K562 (cell line): ENCODE measurements around the gene TMEM234. TPM values are rescaled to one million over a fixed set of nuclear protein-coding genes. Genes with fewer than 3 reads are reported as not detected.

Source experiments
- ARID4B ChIP-seq: sonication (generic); formaldehyde crosslinking; IDR thresholded peaks from 2 replicates; pipeline ENCODE4 v1.8.0; 2022; ENCODE audit warnings: mild to moderate bottlenecking, missing genetic modification reagents
- CREM ChIP-seq: IDR thresholded peaks from 2 replicates; pipeline ENCODE4 v1.6.1; 2014; ENCODE audit warnings: antibody characterized with exemption, low read depth
- ETV1 ChIP-seq: fragments of 450-650 bp; conservative IDR thresholded peaks from 2 replicates; pipeline ENCODE4 v1.6.1; 2016; ENCODE audit warnings: missing genetic modification characterization, control low read depth, low read depth, missing compliant biosample characterization
- ETV5 ChIP-seq: sonication (generic); formaldehyde crosslinking; IDR thresholded peaks from 2 replicates; pipeline ENCODE4 v1.4.0; 2020; ENCODE audit warnings: low read depth, mild to moderate bottlenecking, missing genetic modification reagents
- GABPA ChIP-seq: fragments of 200-800 bp; sonication (Bioruptor generic); conservative IDR thresholded peaks from 2 replicates; pipeline ENCODE4 v1.6.1; 2016; ENCODE audit warnings: low read depth, missing genetic modification characterization, missing compliant biosample characterization
- MTA3 ChIP-seq: fragments of 450-650 bp; formaldehyde crosslinking; IDR thresholded peaks from 2 replicates; pipeline ENCODE4 v1.6.1; 2017; ENCODE audit warnings: mild to moderate bottlenecking, borderline replicate concordance
- PML ChIP-seq: IDR thresholded peaks from 2 replicates; pipeline ENCODE4 v1.6.1; 2012; ENCODE audit warnings: low read length, inconsistent platforms
- POLR2A ChIP-seq: fragments of 450-650 bp; conservative IDR thresholded peaks from 2 replicates; pipeline ENCODE4 v1.6.1; 2016
- POLR2AphosphoS2 ChIP-seq: IDR thresholded peaks from 2 replicates; pipeline ENCODE4 v1.6.1; 2012; ENCODE audit warnings: low read length, improper control_type of control experiment
- POLR2G ChIP-seq: fragments of 200-400 bp; formaldehyde crosslinking; IDR thresholded peaks from 2 replicates; pipeline ENCODE4 v1.6.1; 2017; ENCODE audit warnings: low read depth, mild to moderate bottlenecking, antibody characterized with exemption, low read length, moderate library complexity
- PRDM10 ChIP-seq: fragments of 450-650 bp; IDR thresholded peaks from 2 replicates; pipeline ENCODE4 v1.6.1; 2018; ENCODE audit not compliant: partially characterized antibody
- RAD21 ChIP-seq, 2 experiments: fragments of 250-450 bp in 1 of 2; fragments of 450-650 bp in 1 of 2; sonication (Bioruptor Pico) in 1 of 2; formaldehyde crosslinking in 1 of 2; IDR thresholded peaks in 1 of 2; conservative IDR thresholded peaks in 1 of 2; 2 replicates each; pipeline versions ENCODE4 v1.4.0 to v1.8.0; 2020 to 2022; ENCODE audit warnings: mild to moderate bottlenecking in 2 of 2, moderate library complexity in 1 of 2
- SETDB1 ChIP-seq: IDR thresholded peaks from one replicate; pipeline ENCODE4 v1.6.1; 2012; ENCODE audit warnings: low read length, control low read depth, inconsistent platforms
- SNIP1 ChIP-seq: fragments of 450-650 bp; IDR thresholded peaks from 2 replicates; pipeline ENCODE4 v1.7.1; 2017; ENCODE audit warnings: low read depth, mild to moderate bottlenecking
- SRF ChIP-seq, 2 experiments: fragments of 250-450, 450-650 bp in 1 of 2; sonication (Bioruptor Pico) in 1 of 2; sonication (generic) in 1 of 2; formaldehyde crosslinking; IDR thresholded peaks; 2 replicates each; pipeline versions ENCODE4 v1.5.0 to v1.5.1; 2020 to 2022; ENCODE audit warnings: mild to moderate bottlenecking in 1 of 2, missing genetic modification reagents in 1 of 2
- THRAP3 ChIP-seq: fragments of 450-650 bp; IDR thresholded peaks from 2 replicates; pipeline ENCODE4 v1.6.1; 2016; ENCODE audit warnings: mild to moderate bottlenecking, inconsistent platforms, borderline replicate concordance
- ZC3H8 ChIP-seq: fragments of 450-650 bp; IDR thresholded peaks from 2 replicates; pipeline ENCODE4 v1.6.1; 2017
- ZNF224 ChIP-seq: sonication (generic); formaldehyde crosslinking; IDR thresholded peaks from 2 replicates; pipeline ENCODE4 v1.8.0; 2022; ENCODE audit warnings: mild to moderate bottlenecking, missing genetic modification reagents
- ZNF282 ChIP-seq: sonication (generic); formaldehyde crosslinking; IDR thresholded peaks from 2 replicates; pipeline ENCODE4 v1.8.1; 2023; ENCODE audit warnings: missing genetic modification reagents
- ZNF384 ChIP-seq: IDR thresholded peaks from 2 replicates; pipeline ENCODE4 v1.6.1; 2012; ENCODE audit warnings: low read depth, low read length, improper control_type of control experiment
- ZNF766 ChIP-seq: fragments of 200-800 bp; sonication (Bioruptor generic); conservative IDR thresholded peaks from 2 replicates; pipeline ENCODE4 v1.6.1; 2016; ENCODE audit warnings: missing genetic modification characterization, missing compliant biosample characterization
- polyA plus RNA-seq, 8 experiments: library from polyadenylated mRNA; depleted of rRNA in 4 of 8; stranded (reverse) in 5 of 8; unstranded in 3 of 8; fragments of >200 nt; fragmentation: Nextera tagmentation in 2 of 8; fragmentation: Illumina TruSeq in 1 of 8; extraction: Ambion mirVana in 2 of 8; extraction: Trizol in 1 of 8; gene quantifications; 2 replicates each; pipeline versions ENCODE4 v1.2.1 to v1.2.3, GENCODE V29; 2011 to 2014; ENCODE audit warnings: inconsistent platforms in 1 of 8, missing spikeins in 1 of 8
- total RNA-seq, 7 experiments: library from RNA; depleted of rRNA in 6 of 7; stranded (reverse); fragments of >200 nt in 6 of 7; fragmentation: Illumina TruSeq in 2 of 7; extraction: Trizol in 2 of 7; gene quantifications; 2 replicates each; pipeline versions ENCODE4 v1.2.1 to v1.2.3, GENCODE V29; 2011 to 2021; ENCODE audit warnings: low replicate concordance in 1 of 7

TMEM234 gene
- total and polyA plus RNA-seq, 9 of the 15 experiments (the other 6 are each of a cell fraction or from before 2014, with no cell fraction given) = 5.0 to 12.9 (median 7.6) TPM

- no peak for TF ChIP-seq ARID4B (CRISPR knock-in tag)
- TF ChIP-seq ZNF766 (CRISPR knock-in tag) = no peak
- peak; percentile 31; the same call in 1 of the 2 replicates for TF ChIP-seq PML
- peak in 1 of 2 experiments; percentile 63; a peak in 1 of 4 replicates for TF ChIP-seq SRF (CRISPR knock-in tag; IDR thresholded peaks at IDR 0.05)
- TF ChIP-seq POLR2G = peak; percentile 70
- TF ChIP-seq POLR2AphosphoS2 = peak; percentile 37; the same call in 1 of the 2 replicates
- TF ChIP-seq ZNF384 = no peak
- no peak for TF ChIP-seq SETDB1
- TF ChIP-seq ZNF282 (CRISPR knock-in tag) = no peak
- no peak for TF ChIP-seq ZC3H8
- no peak for TF ChIP-seq SNIP1
- peak; percentile 12; the same call in 1 of the 2 replicates for TF ChIP-seq MTA3
- TF ChIP-seq ETV1 = 0 out of 2 replicates have a peak, but pooled peaks have one; percentile 31
- TF ChIP-seq ZNF224 (CRISPR knock-in tag) = 0 out of 2 replicates have a peak, but pooled peaks have one; percentile 28
- TF ChIP-seq THRAP3 = no peak
- TF ChIP-seq RAD21 (CRISPR knock-in tag; conservative IDR thresholded peaks at IDR 0.05 in 1 of 2, IDR thresholded peaks at IDR 0.05 in 1 of 2) = 0 out of 4 replicates have a peak, but pooled peaks have one; percentile 6 to 25
- 0 out of 2 replicates have a peak, but pooled peaks have one; percentile 17 for TF ChIP-seq CREM
- TF ChIP-seq POLR2A = peak; percentile 70
- TF ChIP-seq GABPA (tag) = peak; percentile 66
- TF ChIP-seq ETV5 (CRISPR knock-in tag) = peak; percentile 40; the same call in 1 of the 2 replicates
- TF ChIP-seq PRDM10 = peak; percentile 67
These were observed 20.9 kb downstream of the TMEM234 start (continued) for GRCh38 chr1:32201011-32201855.
